ENCODE data around the gene EIF3B.
A peak's percentile ranks its signal among the peaks of the same experiment; 100 is the strongest.

DNA sequence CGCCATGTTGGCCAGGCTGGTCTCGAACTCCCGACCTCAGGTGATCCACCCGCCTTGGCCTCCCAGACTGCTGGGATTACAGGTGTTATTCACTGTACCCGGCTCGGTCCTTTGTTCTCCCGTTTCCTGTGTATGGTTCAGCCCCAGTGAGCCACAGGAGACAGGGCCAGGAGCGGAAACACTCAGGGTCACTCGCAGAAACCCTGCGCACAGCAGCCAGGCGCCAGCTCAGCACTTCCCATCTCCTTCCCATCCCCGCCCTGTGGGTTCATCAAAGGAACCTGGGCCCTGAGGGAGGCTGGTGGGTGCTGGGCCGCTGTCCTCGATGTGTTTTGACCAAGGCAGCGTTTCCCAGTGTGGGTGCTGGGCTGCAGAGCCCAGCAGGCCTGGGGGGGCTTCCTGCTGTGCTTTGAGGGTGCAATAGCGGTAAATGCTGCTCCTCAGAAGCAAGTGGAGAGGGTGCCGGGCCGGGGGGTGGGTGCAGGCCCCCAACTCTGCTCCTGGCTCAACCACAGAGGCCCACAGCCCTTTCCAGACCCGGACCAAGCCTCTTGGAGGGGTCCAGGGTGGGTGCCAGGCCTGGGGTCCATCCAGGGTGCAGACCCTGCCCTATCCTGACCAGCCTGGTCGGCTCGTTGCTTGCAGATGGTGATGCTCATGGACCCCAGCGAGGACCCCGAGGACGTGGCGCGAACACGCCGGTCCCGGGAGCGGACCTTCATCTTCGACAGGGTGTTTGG is 33.4 kb downstream of the EIF3B start:
- TF ChIP-seq, protein P1, sequence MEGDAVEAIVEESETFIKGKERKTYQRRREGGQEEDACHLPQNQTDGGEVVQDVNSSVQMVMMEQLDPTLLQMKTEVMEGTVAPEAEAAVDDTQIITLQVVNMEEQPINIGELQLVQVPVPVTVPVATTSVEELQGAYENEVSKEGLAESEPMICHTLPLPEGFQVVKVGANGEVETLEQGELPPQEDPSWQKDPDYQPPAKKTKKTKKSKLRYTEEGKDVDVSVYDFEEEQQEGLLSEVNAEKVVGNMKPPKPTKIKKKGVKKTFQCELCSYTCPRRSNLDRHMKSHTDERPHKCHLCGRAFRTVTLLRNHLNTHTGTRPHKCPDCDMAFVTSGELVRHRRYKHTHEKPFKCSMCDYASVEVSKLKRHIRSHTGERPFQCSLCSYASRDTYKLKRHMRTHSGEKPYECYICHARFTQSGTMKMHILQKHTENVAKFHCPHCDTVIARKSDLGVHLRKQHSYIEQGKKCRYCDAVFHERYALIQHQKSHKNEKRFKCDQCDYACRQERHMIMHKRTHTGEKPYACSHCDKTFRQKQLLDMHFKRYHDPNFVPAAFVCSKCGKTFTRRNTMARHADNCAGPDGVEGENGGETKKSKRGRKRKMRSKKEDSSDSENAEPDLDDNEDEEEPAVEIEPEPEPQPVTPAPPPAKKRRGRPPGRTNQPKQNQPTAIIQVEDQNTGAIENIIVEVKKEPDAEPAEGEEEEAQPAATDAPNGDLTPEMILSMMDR (IDR thresholded peaks at IDR 0.05; ENCODE audit: low read depth, low read length, missing input control), result no peak
- TF ChIP-seq, protein P2, sequence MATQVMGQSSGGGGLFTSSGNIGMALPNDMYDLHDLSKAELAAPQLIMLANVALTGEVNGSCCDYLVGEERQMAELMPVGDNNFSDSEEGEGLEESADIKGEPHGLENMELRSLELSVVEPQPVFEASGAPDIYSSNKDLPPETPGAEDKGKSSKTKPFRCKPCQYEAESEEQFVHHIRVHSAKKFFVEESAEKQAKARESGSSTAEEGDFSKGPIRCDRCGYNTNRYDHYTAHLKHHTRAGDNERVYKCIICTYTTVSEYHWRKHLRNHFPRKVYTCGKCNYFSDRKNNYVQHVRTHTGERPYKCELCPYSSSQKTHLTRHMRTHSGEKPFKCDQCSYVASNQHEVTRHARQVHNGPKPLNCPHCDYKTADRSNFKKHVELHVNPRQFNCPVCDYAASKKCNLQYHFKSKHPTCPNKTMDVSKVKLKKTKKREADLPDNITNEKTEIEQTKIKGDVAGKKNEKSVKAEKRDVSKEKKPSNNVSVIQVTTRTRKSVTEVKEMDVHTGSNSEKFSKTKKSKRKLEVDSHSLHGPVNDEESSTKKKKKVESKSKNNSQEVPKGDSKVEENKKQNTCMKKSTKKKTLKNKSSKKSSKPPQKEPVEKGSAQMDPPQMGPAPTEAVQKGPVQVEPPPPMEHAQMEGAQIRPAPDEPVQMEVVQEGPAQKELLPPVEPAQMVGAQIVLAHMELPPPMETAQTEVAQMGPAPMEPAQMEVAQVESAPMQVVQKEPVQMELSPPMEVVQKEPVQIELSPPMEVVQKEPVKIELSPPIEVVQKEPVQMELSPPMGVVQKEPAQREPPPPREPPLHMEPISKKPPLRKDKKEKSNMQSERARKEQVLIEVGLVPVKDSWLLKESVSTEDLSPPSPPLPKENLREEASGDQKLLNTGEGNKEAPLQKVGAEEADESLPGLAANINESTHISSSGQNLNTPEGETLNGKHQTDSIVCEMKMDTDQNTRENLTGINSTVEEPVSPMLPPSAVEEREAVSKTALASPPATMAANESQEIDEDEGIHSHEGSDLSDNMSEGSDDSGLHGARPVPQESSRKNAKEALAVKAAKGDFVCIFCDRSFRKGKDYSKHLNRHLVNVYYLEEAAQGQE (IDR thresholded peaks at IDR 0.05), result no peak
- TF ChIP-seq GABPA (IDR thresholded peaks at IDR 0.05 in 1 of 2, conservative IDR thresholded peaks at IDR 0.05 in 1 of 2) (no peak), RAD21 (IDR thresholded peaks at IDR 0.05) (peak in 1 of 2 donors; percentile 7), TAF1 (conservative IDR thresholded peaks at IDR 0.05) (no peak), SP1 (IDR thresholded peaks at IDR 0.05) (no peak)
- TF ChIP-seq, protein P3, sequence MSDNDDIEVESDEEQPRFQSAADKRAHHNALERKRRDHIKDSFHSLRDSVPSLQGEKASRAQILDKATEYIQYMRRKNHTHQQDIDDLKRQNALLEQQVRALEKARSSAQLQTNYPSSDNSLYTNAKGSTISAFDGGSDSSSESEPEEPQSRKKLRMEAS (IDR thresholded peaks at IDR 0.05), result no peak
- TF ChIP-seq, protein P4, sequence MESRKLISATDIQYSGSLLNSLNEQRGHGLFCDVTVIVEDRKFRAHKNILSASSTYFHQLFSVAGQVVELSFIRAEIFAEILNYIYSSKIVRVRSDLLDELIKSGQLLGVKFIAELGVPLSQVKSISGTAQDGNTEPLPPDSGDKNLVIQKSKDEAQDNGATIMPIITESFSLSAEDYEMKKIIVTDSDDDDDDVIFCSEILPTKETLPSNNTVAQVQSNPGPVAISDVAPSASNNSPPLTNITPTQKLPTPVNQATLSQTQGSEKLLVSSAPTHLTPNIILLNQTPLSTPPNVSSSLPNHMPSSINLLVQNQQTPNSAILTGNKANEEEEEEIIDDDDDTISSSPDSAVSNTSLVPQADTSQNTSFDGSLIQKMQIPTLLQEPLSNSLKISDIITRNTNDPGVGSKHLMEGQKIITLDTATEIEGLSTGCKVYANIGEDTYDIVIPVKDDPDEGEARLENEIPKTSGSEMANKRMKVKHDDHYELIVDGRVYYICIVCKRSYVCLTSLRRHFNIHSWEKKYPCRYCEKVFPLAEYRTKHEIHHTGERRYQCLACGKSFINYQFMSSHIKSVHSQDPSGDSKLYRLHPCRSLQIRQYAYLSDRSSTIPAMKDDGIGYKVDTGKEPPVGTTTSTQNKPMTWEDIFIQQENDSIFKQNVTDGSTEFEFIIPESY (IDR thresholded peaks at IDR 0.05), result no peak

Measured in liver (tissue), 3 donors.